Omental fat pad (tissue), 4 donors: ENCODE results near the gene DLGAP4. TPM values are rescaled to one million over a fixed set of nuclear protein-coding genes. Genes with fewer than 3 reads are reported as not detected.

ENCODE experiments used
- ATAC-seq: fragments of 150-250 bp; one replicate; pipeline ENCODE4 v1.9.1; 2016; ENCODE audit warnings: mild to moderate bottlenecking, moderate library complexity; ENCODE audit not compliant: low FRiP score
- DNase-seq: peaks from one replicate; pipeline ENCODE4 v3.0.0-alpha.2; 2019; ENCODE audit warnings: low spot score
- CTCF ChIP-seq, 3 donors: fragments of 450-650 bp; IDR thresholded peaks; one replicate each; pipeline ENCODE4 v1.5.1; 2016 to 2017; ENCODE audit warnings: antibody characterized with exemption in 3 of 3, mild to moderate bottlenecking in 3 of 3, moderate library complexity in 2 of 3
- total RNA-seq, 4 donors: library from RNA; depleted of rRNA; stranded (reverse); fragments of >200 nt; gene quantifications; one replicate each; pipeline ENCODE4 v1.1.0, GENCODE V29; 2016

The DLGAP4 gene
- total RNA-seq, 4 donors from 2014 or later = 26.0 to 42.6 (median 30.7) TPM

- DNase-seq (no peak), ATAC-seq (no peak)
- no peak for TF ChIP-seq CTCF (IDR thresholded peaks at IDR 0.05)
These were observed 155.7 kb downstream of the DLGAP4 start for GRCh38 chr20:36461600-36462439.

GRCh38 chr20:36462440-36463211 is 156.5 kb downstream of the DLGAP4 start:
- DNase-seq = no peak
- no peak for TF ChIP-seq CTCF (IDR thresholded peaks at IDR 0.05)
- no peak for ATAC-seq

- DNase-seq (no peak), ATAC-seq (no peak)
- TF ChIP-seq CTCF (IDR thresholded peaks at IDR 0.05) = no peak
These were observed 157.3 kb downstream of the DLGAP4 start for GRCh38 chr20:36463212-36464061.

GRCh38 chr20:36465109-36466080 is 159.3 kb downstream of the DLGAP4 start:
- ATAC-seq = peak; percentile 41

GRCh38 chr20:36466089-36466488 is 159.9 kb downstream of the DLGAP4 start:
- TF ChIP-seq CTCF (IDR thresholded peaks at IDR 0.05) = no peak
- ATAC-seq = no peak
- no peak for DNase-seq

More at GRCh38 chr20:36465109-36466080, 159.3 kb downstream of the DLGAP4 start:
- DNase-seq = no peak
- no peak for TF ChIP-seq CTCF (IDR thresholded peaks at IDR 0.05)
